ENCODE results near the gene LSMEM2. TPM values are rescaled to one million over a fixed set of nuclear protein-coding genes. Genes with fewer than 3 reads are reported as not detected.
A peak's percentile ranks its signal among the peaks of the same experiment; 100 is the strongest.

Gene LSMEM2
- total and polyA plus RNA-seq, 9 of the 15 experiments (the other 6 are each of a cell fraction or from before 2014, with no cell fraction given) = not detected

DNA sequence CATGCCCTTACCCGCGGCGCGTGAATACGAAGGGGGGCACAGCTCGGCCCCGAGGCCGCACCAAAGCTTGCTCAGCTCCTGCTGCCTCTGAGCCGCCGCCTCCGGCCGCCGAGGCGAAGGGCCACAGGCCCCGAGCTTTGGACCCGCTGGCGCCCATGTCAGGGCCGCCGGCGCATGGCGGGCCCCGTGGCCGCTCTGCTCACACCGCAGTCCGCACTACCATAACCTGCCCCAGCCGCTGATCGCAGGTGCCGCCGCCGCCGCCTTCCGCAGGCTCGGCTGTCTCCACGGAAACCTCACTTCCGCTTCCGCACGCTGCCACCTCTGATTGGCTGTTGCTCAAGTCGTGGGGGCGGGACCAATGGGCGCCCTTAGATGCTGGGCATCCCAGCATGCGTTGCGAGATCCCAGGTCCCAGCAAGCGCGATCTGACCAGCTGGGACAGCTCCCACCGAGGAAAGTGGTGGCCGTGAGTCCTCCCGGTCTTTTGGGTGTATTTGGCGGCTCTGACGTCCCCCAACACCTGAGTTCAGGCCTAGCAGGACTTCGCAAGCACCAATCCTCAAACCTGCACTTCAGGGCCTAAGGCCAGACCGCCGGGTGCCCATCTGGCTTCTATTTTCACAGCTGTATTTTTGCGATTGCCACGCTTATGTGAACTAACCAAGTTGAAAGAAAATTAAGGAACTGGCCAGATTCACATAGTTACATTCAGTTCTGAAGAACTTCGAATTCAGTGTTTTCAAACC is 49.2 kb downstream of the LSMEM2 start, which contains the start of gene TUSC2 (continued):
- TF ChIP-seq SMARCC2 (IDR thresholded peaks at IDR 0.05; ENCODE audit: low read depth) = no peak
- no peak for TF ChIP-seq MYBL2 (IDR thresholded peaks at IDR 0.05; ENCODE audit: low read depth)
- no peak for TF ChIP-seq MYBL2 (CRISPR knock-in tag; IDR thresholded peaks at IDR 0.05; ENCODE audit: borderline replicate concordance)
- no peak for TF ChIP-seq ZNF3 (CRISPR knock-in tag; IDR thresholded peaks at IDR 0.05)
- TF ChIP-seq CREB1 (IDR thresholded peaks at IDR 0.05) = peak; percentile 70
- peak; percentile 85 for TF ChIP-seq CREB1 (CRISPR knock-in tag; IDR thresholded peaks at IDR 0.05)
- no peak for TF ChIP-seq SMAD1 (IDR thresholded peaks at IDR 0.05; ENCODE audit: low read depth, low read length, partially characterized antibody)
- TF ChIP-seq, protein P1, sequence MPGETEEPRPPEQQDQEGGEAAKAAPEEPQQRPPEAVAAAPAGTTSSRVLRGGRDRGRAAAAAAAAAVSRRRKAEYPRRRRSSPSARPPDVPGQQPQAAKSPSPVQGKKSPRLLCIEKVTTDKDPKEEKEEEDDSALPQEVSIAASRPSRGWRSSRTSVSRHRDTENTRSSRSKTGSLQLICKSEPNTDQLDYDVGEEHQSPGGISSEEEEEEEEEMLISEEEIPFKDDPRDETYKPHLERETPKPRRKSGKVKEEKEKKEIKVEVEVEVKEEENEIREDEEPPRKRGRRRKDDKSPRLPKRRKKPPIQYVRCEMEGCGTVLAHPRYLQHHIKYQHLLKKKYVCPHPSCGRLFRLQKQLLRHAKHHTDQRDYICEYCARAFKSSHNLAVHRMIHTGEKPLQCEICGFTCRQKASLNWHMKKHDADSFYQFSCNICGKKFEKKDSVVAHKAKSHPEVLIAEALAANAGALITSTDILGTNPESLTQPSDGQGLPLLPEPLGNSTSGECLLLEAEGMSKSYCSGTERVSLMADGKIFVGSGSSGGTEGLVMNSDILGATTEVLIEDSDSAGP (CRISPR knock-in tag; IDR thresholded peaks at IDR 0.05) = no peak
- TF ChIP-seq TFE3 (CRISPR knock-in tag; IDR thresholded peaks at IDR 0.05) = no peak
- no peak for TF ChIP-seq NBN (IDR thresholded peaks at IDR 0.05; ENCODE audit: low read depth)
- no peak; the same call in 1 of the 2 replicates for TF ChIP-seq HDAC2 (IDR thresholded peaks at IDR 0.05)
- no peak for TF ChIP-seq MCM5 (IDR thresholded peaks at IDR 0.05; ENCODE audit: low read depth)
- TF ChIP-seq MEIS2 (IDR thresholded peaks at IDR 0.05; ENCODE audit: partially characterized antibody) = no peak
- TF ChIP-seq BHLHE40 (IDR thresholded peaks at IDR 0.05; ENCODE audit: low read length) = no peak
- TF ChIP-seq ETV6 (IDR thresholded peaks at IDR 0.05; ENCODE audit: borderline replicate concordance in 1 of 2, low read depth in 2 of 2, low read length in 1 of 2) = no peak
- no peak for TF ChIP-seq ETV6 (CRISPR knock-in tag; IDR thresholded peaks at IDR 0.05; ENCODE audit: borderline replicate concordance)
- TF ChIP-seq ZNF217 (CRISPR knock-in tag; IDR thresholded peaks at IDR 0.05) = no peak
- TF ChIP-seq DPF2 (IDR thresholded peaks at IDR 0.05) = no peak
- TF ChIP-seq BCLAF1 (IDR thresholded peaks at IDR 0.05; ENCODE audit: borderline replicate concordance in 1 of 2, control insufficient read depth in 1 of 2, low read depth in 2 of 2, low read length in 1 of 2) = no peak
- TF ChIP-seq ZNF384 (IDR thresholded peaks at IDR 0.05; ENCODE audit: low read depth, low read length) = 0 out of 2 replicates have a peak, but pooled peaks have one; percentile 4
- TF ChIP-seq CREM (IDR thresholded peaks at IDR 0.05; ENCODE audit: low read depth) = peak; percentile 92
- no peak for TF ChIP-seq KAT8 (IDR thresholded peaks at IDR 0.05; ENCODE audit: low read depth)
- TF ChIP-seq IFI16 (CRISPR knock-in tag; IDR thresholded peaks at IDR 0.05) = no peak
- no peak for TF ChIP-seq PRPF4 (IDR thresholded peaks at IDR 0.05; ENCODE audit: insufficient read depth, low read depth, low read length, poor library complexity, severe bottlenecking)
- no peak; the same call in 1 of the 2 replicates for TF ChIP-seq ZNF12 (CRISPR knock-in tag; IDR thresholded peaks at IDR 0.05)
